HepG2 (cell line): ENCODE data around the gene HOXD12. TPM values are rescaled to one million over a fixed set of nuclear protein-coding genes. Genes with fewer than 3 reads are reported as not detected.

Experiments
- MEIS2 ChIP-seq: sonication (generic); formaldehyde crosslinking; IDR thresholded peaks from 2 replicates; pipeline ENCODE4 v1.9.0; 2021; ENCODE audit warnings: mild to moderate bottlenecking, missing genetic modification reagents
- POLR2A ChIP-seq, 2 experiments: IDR thresholded peaks; 2 replicates each; pipeline ENCODE4 v1.6.1; 2011; ENCODE audit warnings: low read depth in 2 of 2, low read length in 2 of 2, mild to moderate bottlenecking in 1 of 2, moderate library complexity in 1 of 2; ENCODE audit not compliant: insufficient read depth in 1 of 2
- SIN3A ChIP-seq: IDR thresholded peaks from 2 replicates; pipeline ENCODE4 v1.6.1; 2011; ENCODE audit warnings: low read depth, mild to moderate bottlenecking, control low read depth, low read length, borderline replicate concordance
- SNAPC2 ChIP-seq: sonication (generic); formaldehyde crosslinking; IDR thresholded peaks from 2 replicates; pipeline ENCODE4 v1.8.1; 2022; ENCODE audit warnings: mild to moderate bottlenecking, missing genetic modification reagents
- ZFP36 ChIP-seq: fragments of 150-350 bp; IDR thresholded peaks from 2 replicates; pipeline ENCODE4 v1.6.1; 2018; ENCODE audit warnings: borderline replicate concordance, low read length, low read depth; ENCODE audit not compliant: partially characterized antibody
- ZMAT3 ChIP-seq: sonication (generic); formaldehyde crosslinking; conservative IDR thresholded peaks from 2 replicates; pipeline ENCODE4 v1.7.0; 2021; ENCODE audit warnings: missing genetic modification reagents
- ZNF484 ChIP-seq: sonication (generic); formaldehyde crosslinking; IDR thresholded peaks from 2 replicates; pipeline ENCODE4 v1.5.1; 2020; ENCODE audit warnings: mild to moderate bottlenecking, low read depth, missing genetic modification reagents, borderline replicate concordance
- ZNF563 ChIP-seq: sonication (generic); formaldehyde crosslinking; IDR thresholded peaks from 2 replicates; pipeline ENCODE4 v1.8.0; 2022; ENCODE audit warnings: mild to moderate bottlenecking, moderate library complexity, missing genetic modification reagents
- ZNF749 ChIP-seq: sonication (generic); formaldehyde crosslinking; IDR thresholded peaks from 2 replicates; pipeline ENCODE4 v1.8.0; 2022; ENCODE audit warnings: mild to moderate bottlenecking, missing genetic modification reagents, moderate library complexity, borderline replicate concordance
- ZNF776 ChIP-seq: sonication (generic); formaldehyde crosslinking; IDR thresholded peaks from 2 replicates; pipeline ENCODE4 v1.4.0; 2020; ENCODE audit warnings: mild to moderate bottlenecking, missing genetic modification reagents
- polyA plus RNA-seq, 8 experiments: library from polyadenylated mRNA; depleted of rRNA in 3 of 8; stranded (reverse) in 7 of 8; unstranded in 1 of 8; fragments of >200 nt; fragmentation: Illumina TruSeq in 4 of 8; extraction: Trizol in 4 of 8; gene quantifications; 2 replicates each; pipeline versions ENCODE4 v1.2.1 to v1.2.3, GENCODE V29; 2011 to 2016; ENCODE audit warnings: low read depth in 4 of 8, missing spikeins in 1 of 8, mixed read lengths in 1 of 8; ENCODE audit not compliant: insufficient read depth in 1 of 8
- total RNA-seq, 5 experiments: library from RNA; depleted of rRNA; stranded (reverse); fragments of >200 nt; fragmentation: Illumina TruSeq; extraction: Trizol; gene quantifications; 2 replicates each; pipeline ENCODE4 v1.2.3, GENCODE V29; 2016; ENCODE audit warnings: low read depth in 1 of 5
- TF ChIP-seq, protein P1 (sequence below): sonication (generic); formaldehyde crosslinking; IDR thresholded peaks from 2 replicates; pipeline ENCODE4 v1.5.1; 2020; ENCODE audit warnings: mild to moderate bottlenecking, moderate library complexity, missing genetic modification reagents
- TF ChIP-seq, protein P2 (sequence below): sonication (generic); formaldehyde crosslinking; IDR thresholded peaks from 2 replicates; pipeline ENCODE4 v1.5.1; 2020; ENCODE audit warnings: mild to moderate bottlenecking, missing genetic modification reagents
- TF ChIP-seq, protein P3 (sequence below): sonication (generic); formaldehyde crosslinking; IDR thresholded peaks from 2 replicates; pipeline ENCODE4 v1.5.0; 2020; ENCODE audit warnings: mild to moderate bottlenecking, missing genetic modification reagents

HOXD12 gene
- total and polyA plus RNA-seq, 2 of the 13 experiments (the other 11 are each of a cell fraction or from before 2014, with no cell fraction given): not detected

DNA sequence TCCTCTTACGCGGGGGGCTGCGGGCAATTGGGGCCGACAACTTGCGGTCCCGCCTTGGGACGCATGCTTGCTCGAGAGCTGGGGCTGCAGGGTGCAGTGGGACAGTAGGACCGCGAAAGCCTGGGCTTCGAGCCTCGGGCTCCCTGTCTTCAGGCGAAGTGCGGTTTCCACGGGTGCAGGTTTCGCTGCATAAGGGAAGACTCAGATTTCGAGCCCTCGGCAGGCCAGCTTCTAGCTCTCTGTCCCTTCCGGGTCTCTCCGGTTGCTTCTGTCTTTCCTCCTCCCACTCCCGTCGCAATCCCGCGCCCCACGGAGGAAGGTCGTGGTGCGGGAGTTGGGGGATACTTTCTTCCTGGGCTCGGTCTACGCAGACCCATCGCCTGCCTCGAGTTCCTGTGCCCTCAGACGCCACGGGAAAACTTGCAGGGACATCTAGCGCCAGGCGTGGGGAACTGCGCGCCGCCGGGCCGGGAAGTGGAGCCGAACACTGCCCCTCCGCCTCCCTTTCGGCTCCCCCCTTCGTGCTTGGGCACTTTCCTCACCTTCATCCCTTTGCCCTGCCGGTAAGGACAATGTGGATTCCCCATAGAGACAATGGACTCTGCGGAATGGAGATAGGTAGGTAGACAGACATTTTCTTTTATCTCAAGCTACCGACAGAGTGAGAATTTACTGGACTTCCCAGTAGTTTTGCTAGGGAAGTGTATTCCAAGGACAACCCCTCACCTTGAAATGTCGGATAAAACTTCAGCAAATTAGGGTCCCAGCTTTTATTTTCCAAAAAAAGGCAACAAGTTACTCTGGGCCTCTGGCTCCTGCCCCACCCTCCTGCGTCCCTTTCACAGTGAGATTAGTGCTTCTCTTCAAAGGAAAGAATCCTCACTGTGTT is 11.3 kb upstream of the HOXD12 start (continued):
- TF ChIP-seq SNAPC2 (CRISPR knock-in tag) (no peak), ZFP36 (peak; percentile 32), ZNF484 (CRISPR knock-in tag) (no peak), ZNF749 (CRISPR knock-in tag) (no peak), SIN3A (no peak), MEIS2 (CRISPR knock-in tag) (peak; percentile 63; the same call in 1 of the 2 replicates), ZMAT3 (CRISPR knock-in tag) (peak; percentile 64; the same call in 1 of the 2 replicates), POLR2A (IDR thresholded peaks at IDR 0.05; ENCODE audit: insufficient read depth in 1 of 2, low read depth in 2 of 2, low read length in 2 of 2) (no peak), ZNF563 (CRISPR knock-in tag) (peak; percentile 71; the same call in 1 of the 2 replicates), ZNF776 (CRISPR knock-in tag) (peak; percentile 69; the same call in 1 of the 2 replicates)
- TF ChIP-seq, protein P1, sequence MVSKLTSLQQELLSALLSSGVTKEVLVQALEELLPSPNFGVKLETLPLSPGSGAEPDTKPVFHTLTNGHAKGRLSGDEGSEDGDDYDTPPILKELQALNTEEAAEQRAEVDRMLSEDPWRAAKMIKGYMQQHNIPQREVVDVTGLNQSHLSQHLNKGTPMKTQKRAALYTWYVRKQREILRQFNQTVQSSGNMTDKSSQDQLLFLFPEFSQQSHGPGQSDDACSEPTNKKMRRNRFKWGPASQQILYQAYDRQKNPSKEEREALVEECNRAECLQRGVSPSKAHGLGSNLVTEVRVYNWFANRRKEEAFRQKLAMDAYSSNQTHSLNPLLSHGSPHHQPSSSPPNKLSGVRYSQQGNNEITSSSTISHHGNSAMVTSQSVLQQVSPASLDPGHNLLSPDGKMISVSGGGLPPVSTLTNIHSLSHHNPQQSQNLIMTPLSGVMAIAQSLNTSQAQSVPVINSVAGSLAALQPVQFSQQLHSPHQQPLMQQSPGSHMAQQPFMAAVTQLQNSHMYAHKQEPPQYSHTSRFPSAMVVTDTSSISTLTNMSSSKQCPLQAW (CRISPR knock-in tag): peak; percentile 24; the same call in 1 of the 2 replicates
- TF ChIP-seq, protein P2, sequence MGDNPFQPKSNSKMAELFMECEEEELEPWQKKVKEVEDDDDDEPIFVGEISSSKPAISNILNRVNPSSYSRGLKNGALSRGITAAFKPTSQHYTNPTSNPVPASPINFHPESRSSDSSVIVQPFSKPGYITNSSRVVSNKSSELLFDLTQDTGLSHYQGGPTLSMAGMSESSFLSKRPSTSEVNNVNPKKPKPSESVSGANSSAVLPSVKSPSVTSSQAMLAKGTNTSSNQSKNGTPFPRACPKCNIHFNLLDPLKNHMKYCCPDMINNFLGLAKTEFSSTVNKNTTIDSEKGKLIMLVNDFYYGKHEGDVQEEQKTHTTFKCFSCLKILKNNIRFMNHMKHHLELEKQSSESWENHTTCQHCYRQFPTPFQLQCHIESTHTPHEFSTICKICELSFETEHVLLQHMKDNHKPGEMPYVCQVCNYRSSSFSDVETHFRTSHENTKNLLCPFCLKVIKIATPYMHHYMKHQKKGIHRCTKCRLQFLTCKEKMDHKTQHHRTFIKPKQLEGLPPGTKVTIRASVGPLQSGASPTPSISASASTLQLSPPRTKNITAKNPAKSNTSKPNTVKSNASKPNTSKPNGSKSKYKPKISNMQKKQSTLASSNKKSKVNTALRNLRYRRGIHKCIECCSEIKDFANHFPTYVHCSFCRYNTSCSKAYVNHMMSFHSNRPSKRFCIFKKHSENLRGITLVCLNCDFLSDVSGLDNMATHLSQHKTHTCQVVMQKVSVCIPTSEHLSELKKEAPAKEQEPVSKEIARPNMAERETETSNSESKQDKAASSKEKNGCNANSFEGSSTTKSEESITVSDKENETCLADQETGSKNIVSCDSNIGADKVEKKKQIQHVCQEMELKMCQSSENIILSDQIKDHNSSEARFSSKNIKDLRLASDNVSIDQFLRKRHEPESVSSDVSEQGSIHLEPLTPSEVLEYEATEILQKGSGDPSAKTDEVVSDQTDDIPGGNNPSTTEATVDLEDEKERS: no peak
- TF ChIP-seq, protein P3, sequence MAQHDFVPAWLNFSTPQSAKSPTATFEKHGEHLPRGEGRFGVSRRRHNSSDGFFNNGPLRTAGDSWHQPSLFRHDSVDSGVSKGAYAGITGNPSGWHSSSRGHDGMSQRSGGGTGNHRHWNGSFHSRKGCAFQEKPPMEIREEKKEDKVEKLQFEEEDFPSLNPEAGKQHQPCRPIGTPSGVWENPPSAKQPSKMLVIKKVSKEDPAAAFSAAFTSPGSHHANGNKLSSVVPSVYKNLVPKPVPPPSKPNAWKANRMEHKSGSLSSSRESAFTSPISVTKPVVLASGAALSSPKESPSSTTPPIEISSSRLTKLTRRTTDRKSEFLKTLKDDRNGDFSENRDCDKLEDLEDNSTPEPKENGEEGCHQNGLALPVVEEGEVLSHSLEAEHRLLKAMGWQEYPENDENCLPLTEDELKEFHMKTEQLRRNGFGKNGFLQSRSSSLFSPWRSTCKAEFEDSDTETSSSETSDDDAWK (CRISPR knock-in tag): no peak
